ENCODE data around the gene ELMO1. TPM values are rescaled to one million over a fixed set of nuclear protein-coding genes. Genes with fewer than 3 reads are reported as not detected.

The ELMO1 gene
- total RNA-seq, 1 experiment from 2014 or later = not detected

GRCh38 chr7:37411444-37412034, 37.1 kb downstream of the ELMO1 start:
- H3K9ac ChIP-seq (ENCODE audit: low read length) = no peak overlapping the region
- no peak overlapping the region for H3K4me2 ChIP-seq (ENCODE audit: low read length)
- ATAC-seq (no peak), DNase-seq (no peak)
- H3K4me3 ChIP-seq (ENCODE audit: low read length) = no peak overlapping the region
- intact Hi-C loops (cut with micrococcal nuclease) = no loop called here
- H3K36me3 ChIP-seq (ENCODE audit: low read depth, low read length) = no peaks in the 10 kb centered on the region
- H3K27ac ChIP-seq (ENCODE audit: low read length) = no peak overlapping the region
- no peak overlapping the region for H2AFZ ChIP-seq (ENCODE audit: low read length)
- TF ChIP-seq, protein P1, sequence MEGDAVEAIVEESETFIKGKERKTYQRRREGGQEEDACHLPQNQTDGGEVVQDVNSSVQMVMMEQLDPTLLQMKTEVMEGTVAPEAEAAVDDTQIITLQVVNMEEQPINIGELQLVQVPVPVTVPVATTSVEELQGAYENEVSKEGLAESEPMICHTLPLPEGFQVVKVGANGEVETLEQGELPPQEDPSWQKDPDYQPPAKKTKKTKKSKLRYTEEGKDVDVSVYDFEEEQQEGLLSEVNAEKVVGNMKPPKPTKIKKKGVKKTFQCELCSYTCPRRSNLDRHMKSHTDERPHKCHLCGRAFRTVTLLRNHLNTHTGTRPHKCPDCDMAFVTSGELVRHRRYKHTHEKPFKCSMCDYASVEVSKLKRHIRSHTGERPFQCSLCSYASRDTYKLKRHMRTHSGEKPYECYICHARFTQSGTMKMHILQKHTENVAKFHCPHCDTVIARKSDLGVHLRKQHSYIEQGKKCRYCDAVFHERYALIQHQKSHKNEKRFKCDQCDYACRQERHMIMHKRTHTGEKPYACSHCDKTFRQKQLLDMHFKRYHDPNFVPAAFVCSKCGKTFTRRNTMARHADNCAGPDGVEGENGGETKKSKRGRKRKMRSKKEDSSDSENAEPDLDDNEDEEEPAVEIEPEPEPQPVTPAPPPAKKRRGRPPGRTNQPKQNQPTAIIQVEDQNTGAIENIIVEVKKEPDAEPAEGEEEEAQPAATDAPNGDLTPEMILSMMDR (conservative IDR thresholded peaks at IDR 0.05; ENCODE audit: low read depth, low read length) = no peak
- no peak for TF ChIP-seq EZH2 (IDR thresholded peaks at IDR 0.05; ENCODE audit: low read length, unreplicated experiment)
- no peak for TF ChIP-seq EZH2phosphoT487 (IDR thresholded peaks at IDR 0.05; ENCODE audit: borderline replicate concordance, low read length)
- no TSS peak for BruUV-seq (replicated peaks)
- H3K9me2 ChIP-seq (replicated peaks; ENCODE audit: low read length) = no peaks in the 10 kb centered on the region
- no peaks in the 10 kb centered on the region for H4K20me1 ChIP-seq (ENCODE audit: low read length)
- no peaks in the 10 kb centered on the region for H3K9me3 ChIP-seq (ENCODE audit: low read length)
- ChIA-PET POLR2A (ENCODE audit: unreplicated experiment) (no interaction called here), CTCF (no interaction called here)
- no peaks in the 10 kb centered on the region for H3K27me3 ChIP-seq (ENCODE audit: low read length)
- no peaks in the 10 kb centered on the region for H3K79me2 ChIP-seq (ENCODE audit: low read length)
- H3F3A ChIP-seq (ENCODE audit: low read length, unreplicated experiment) = no peaks in the 10 kb centered on the region
- H3K4me1 ChIP-seq (ENCODE audit: insufficient read depth, low read length) = no peaks in the 10 kb centered on the region

- intact Hi-C loops (cut with micrococcal nuclease) = no loop called here
- POLR2A ChIA-PET (ENCODE audit: unreplicated experiment) = no interaction called here
- ATAC-seq (no peak), DNase-seq (no peak)
- no peak overlapping the region for H3K27ac ChIP-seq (ENCODE audit: low read length)
- no peak overlapping the region for H3K4me2 ChIP-seq (ENCODE audit: low read length)
- no peaks in the 10 kb centered on the region for H3F3A ChIP-seq (ENCODE audit: low read length, unreplicated experiment)
- no peaks in the 10 kb centered on the region for H3K9me2 ChIP-seq (replicated peaks; ENCODE audit: low read length)
- H3K4me1 ChIP-seq (ENCODE audit: insufficient read depth, low read length) = no peaks in the 10 kb centered on the region
- H3K9ac ChIP-seq (ENCODE audit: low read length) = no peak overlapping the region
- no peak overlapping the region for H2AFZ ChIP-seq (ENCODE audit: low read length)
- no peak for TF ChIP-seq EZH2 (IDR thresholded peaks at IDR 0.05; ENCODE audit: low read length, unreplicated experiment)
- no peak for TF ChIP-seq EZH2phosphoT487 (IDR thresholded peaks at IDR 0.05; ENCODE audit: borderline replicate concordance, low read length)
- TF ChIP-seq, protein P1 (conservative IDR thresholded peaks at IDR 0.05; ENCODE audit: low read depth, low read length) = no peak
- no TSS peak for BruUV-seq (replicated peaks)
- no peak overlapping the region for H3K4me3 ChIP-seq (ENCODE audit: low read length)
- H4K20me1 ChIP-seq (ENCODE audit: low read length) = no peaks in the 10 kb centered on the region
- H3K9me3 ChIP-seq (ENCODE audit: low read length) = no peaks in the 10 kb centered on the region
- no peaks in the 10 kb centered on the region for H3K36me3 ChIP-seq (ENCODE audit: low read depth, low read length)
- H3K27me3 ChIP-seq (ENCODE audit: low read length) = no peaks in the 10 kb centered on the region
- CTCF ChIA-PET = no interaction called here
- no peaks in the 10 kb centered on the region for H3K79me2 ChIP-seq (ENCODE audit: low read length)
Observed at GRCh38 chr7:37410305-37411229, 38.1 kb downstream of the ELMO1 start.

- Histone ChIP-seq H4K20me1 (ENCODE audit: low read length) (no peaks in the 10 kb centered on the region), H3K4me3 (ENCODE audit: low read length) (no peak overlapping the region), H3K4me2 (ENCODE audit: low read length) (no peak overlapping the region), H3K9me2 (replicated peaks; ENCODE audit: low read length) (no peaks in the 10 kb centered on the region), H2AFZ (ENCODE audit: low read length) (no peak overlapping the region), H3K27me3 (ENCODE audit: low read length) (no peaks in the 10 kb centered on the region), H3F3A (ENCODE audit: low read length, unreplicated experiment) (no peaks in the 10 kb centered on the region), H3K79me2 (ENCODE audit: low read length) (no peaks in the 10 kb centered on the region), H3K36me3 (ENCODE audit: low read depth, low read length) (no peaks in the 10 kb centered on the region), H3K4me1 (ENCODE audit: insufficient read depth, low read length) (no peaks in the 10 kb centered on the region), H3K9ac (ENCODE audit: low read length) (no peak overlapping the region), H3K9me3 (ENCODE audit: low read length) (no peaks in the 10 kb centered on the region), H3K27ac (ENCODE audit: low read length) (no peak overlapping the region)
- intact Hi-C loops (cut with micrococcal nuclease) = no loop called here
- POLR2A ChIA-PET (ENCODE audit: unreplicated experiment) = no interaction called here
- TF ChIP-seq EZH2 (IDR thresholded peaks at IDR 0.05; ENCODE audit: low read length, unreplicated experiment) (no peak), EZH2phosphoT487 (IDR thresholded peaks at IDR 0.05; ENCODE audit: borderline replicate concordance, low read length) (no peak)
- TF ChIP-seq, protein P1 (conservative IDR thresholded peaks at IDR 0.05; ENCODE audit: low read depth, low read length) = no peak
- CTCF ChIA-PET = no interaction called here
- no peak for DNase-seq
- no TSS peak for BruUV-seq (replicated peaks)
- ATAC-seq = no peak
Observed at GRCh38 chr7:37409461-37409860, 39.2 kb downstream of the ELMO1 start.
